Tibial nerve (tissue), 4 donors: ENCODE data around the gene EVPL. TPM values are rescaled to one million over a fixed set of nuclear protein-coding genes. Genes with fewer than 3 reads are reported as not detected.
A peak's percentile ranks its signal among the peaks of the same experiment; 100 is the strongest.

Source experiments
- DNase-seq, 2 donors: peaks; one replicate each; pipeline ENCODE4 v3.0.0-alpha.2; 2019; ENCODE audit warnings: low spot score in 2 of 2
- H3K27ac ChIP-seq, 4 donors: fragments of 200-600 bp; sonication (generic) in 3 of 4; one replicate each; pipeline ENCODE4 v1.5.1; 2017 to 2019; ENCODE audit warnings: mild to moderate bottlenecking in 1 of 4
- H3K27me3 ChIP-seq, 2 donors: fragments of 200-600 bp; sonication (generic) in 1 of 2; one replicate each; pipeline versions ENCODE4 v1.5.1 to v1.6.0; 2017 to 2019
- H3K36me3 ChIP-seq, 3 donors: fragments of 200-600 bp; sonication (generic); one replicate each; pipeline ENCODE4 v1.5.1; 2018 to 2019
- H3K4me1 ChIP-seq, 4 donors: fragments of 200-600 bp; sonication (generic) in 3 of 4; one replicate each; pipeline ENCODE4 v1.5.1; 2017 to 2019
- H3K4me3 ChIP-seq, 4 donors: fragments of 200-600 bp; sonication (generic) in 3 of 4; one replicate each; pipeline ENCODE4 v1.5.1; 2017 to 2019; ENCODE audit warnings: mild to moderate bottlenecking in 1 of 4, moderate library complexity in 1 of 4
- H3K9me3 ChIP-seq, 4 donors: fragments of 200-600 bp; sonication (generic) in 3 of 4; one replicate each; pipeline ENCODE4 v1.5.1; 2017 to 2019
- EP300 ChIP-seq, 2 donors: sonication (generic); formaldehyde crosslinking; IDR thresholded peaks; one replicate each; pipeline ENCODE4 v1.6.1; 2017; ENCODE audit warnings: antibody characterized with exemption in 2 of 2, mild to moderate bottlenecking in 1 of 2
- POLR2A ChIP-seq, 2 donors: fragments of 450-650 bp; IDR thresholded peaks; one replicate each; pipeline ENCODE4 v1.6.1; 2017; ENCODE audit warnings: antibody characterized with exemption in 2 of 2, mild to moderate bottlenecking in 2 of 2, moderate library complexity in 2 of 2
- WGBS, 2 donors: methylation state at CpG; one replicate each; pipeline ENCODE4 v1.1.5; 2018; 5-methylcytosine and 5-hydroxymethylcytosine counted together
- total RNA-seq, 4 donors: library from RNA; depleted of rRNA; stranded (reverse); fragments of >200 nt; gene quantifications; one replicate each; pipeline ENCODE4 v1.1.0, GENCODE V29; 2016
- TF ChIP-seq, protein P1 (sequence below), 5 experiments: fragments of 200-600 bp in 3 of 5; fragments of 450-650 bp in 2 of 5; sonication (generic) in 3 of 5; IDR thresholded peaks; one replicate each; pipeline ENCODE4 v1.5.1; 2016 to 2019; ENCODE audit warnings: antibody characterized with exemption in 5 of 5, mild to moderate bottlenecking in 3 of 5, moderate library complexity in 2 of 5

The EVPL gene
- total RNA-seq, 4 donors from 2014 or later: 0.98 to 3.0 (median 2.1) TPM; not detected in 1

- TF ChIP-seq POLR2A (IDR thresholded peaks at IDR 0.05): no peak
- H3K36me3 ChIP-seq: peaks cover 0 to under 1% (median 0%) of the 10 kb centered on the region in 3 donors
- no peak for DNase-seq
- no peaks in the 10 kb centered on the region for H3K9me3 ChIP-seq
- H3K4me3 ChIP-seq: no peak overlapping the region
- H3K4me1 ChIP-seq: peaks cover 0 to 8% (median 0%) of the 10 kb centered on the region in 4 donors
- WGBS, 2 donors: 79 to 81% methylated on average over 10 to 16 of the region's 16 CpGs
- H3K27me3 ChIP-seq: no peaks in the 10 kb centered on the region
- H3K27ac ChIP-seq: no peak overlapping the region
Measured at GRCh38 chr17:76007850-76008165, 19.3 kb downstream of the EVPL start.

DNA sequence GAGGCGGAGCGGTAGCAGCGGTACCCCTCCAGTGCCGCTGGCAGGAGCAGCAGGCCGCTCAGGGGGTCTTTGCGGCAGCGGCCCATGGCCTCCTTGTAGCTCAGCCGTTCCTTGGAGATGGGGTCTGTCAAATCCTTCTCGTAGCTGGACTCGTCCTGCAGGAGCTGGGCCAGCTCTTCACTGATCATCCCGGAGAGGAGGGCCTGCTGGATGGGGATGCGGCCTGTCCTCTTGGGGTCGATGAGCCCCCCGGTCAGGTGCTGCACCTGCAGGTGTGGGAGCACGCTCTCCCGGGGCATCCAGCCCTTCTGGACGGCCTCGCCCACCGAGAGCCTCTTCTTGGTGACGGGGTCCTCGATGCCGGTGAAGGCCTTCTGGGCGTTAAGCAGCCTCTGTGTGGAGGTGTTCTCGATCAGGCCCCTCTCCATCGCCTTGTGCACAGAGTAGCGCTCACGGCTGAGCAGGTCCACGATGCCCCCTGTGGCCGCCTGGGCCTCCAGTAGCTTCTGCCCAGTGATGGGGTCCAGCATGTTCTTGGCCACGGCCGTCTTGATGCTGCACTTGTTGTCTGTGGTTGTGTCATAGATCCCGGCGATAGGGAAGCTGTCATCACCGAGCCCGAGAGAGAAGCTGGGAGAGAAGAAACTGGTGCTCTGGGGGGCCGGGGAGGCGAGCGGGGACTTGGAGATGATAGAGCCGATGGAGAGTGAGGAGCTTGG is 19.8 kb downstream of the EVPL start:
- Histone ChIP-seq H3K27ac (no peak overlapping the region), H3K4me3 (no peak overlapping the region), H3K9me3 (no peaks in the 10 kb centered on the region), H3K27me3 (no peaks in the 10 kb centered on the region), H3K36me3 (peaks cover 0 to 6% (median 0%) of the 10 kb centered on the region in 3 donors), H3K4me1 (peaks cover 0 to 8% (median 0%) of the 10 kb centered on the region in 4 donors)
- TF ChIP-seq EP300 (IDR thresholded peaks at IDR 0.05): no peak
- no peak for TF ChIP-seq POLR2A (IDR thresholded peaks at IDR 0.05)
- TF ChIP-seq, protein P1, sequence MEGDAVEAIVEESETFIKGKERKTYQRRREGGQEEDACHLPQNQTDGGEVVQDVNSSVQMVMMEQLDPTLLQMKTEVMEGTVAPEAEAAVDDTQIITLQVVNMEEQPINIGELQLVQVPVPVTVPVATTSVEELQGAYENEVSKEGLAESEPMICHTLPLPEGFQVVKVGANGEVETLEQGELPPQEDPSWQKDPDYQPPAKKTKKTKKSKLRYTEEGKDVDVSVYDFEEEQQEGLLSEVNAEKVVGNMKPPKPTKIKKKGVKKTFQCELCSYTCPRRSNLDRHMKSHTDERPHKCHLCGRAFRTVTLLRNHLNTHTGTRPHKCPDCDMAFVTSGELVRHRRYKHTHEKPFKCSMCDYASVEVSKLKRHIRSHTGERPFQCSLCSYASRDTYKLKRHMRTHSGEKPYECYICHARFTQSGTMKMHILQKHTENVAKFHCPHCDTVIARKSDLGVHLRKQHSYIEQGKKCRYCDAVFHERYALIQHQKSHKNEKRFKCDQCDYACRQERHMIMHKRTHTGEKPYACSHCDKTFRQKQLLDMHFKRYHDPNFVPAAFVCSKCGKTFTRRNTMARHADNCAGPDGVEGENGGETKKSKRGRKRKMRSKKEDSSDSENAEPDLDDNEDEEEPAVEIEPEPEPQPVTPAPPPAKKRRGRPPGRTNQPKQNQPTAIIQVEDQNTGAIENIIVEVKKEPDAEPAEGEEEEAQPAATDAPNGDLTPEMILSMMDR (IDR thresholded peaks at IDR 0.05): no peak
- WGBS, 2 donors: 88 to 91% methylated on average over 31 to 35 of the region's 39 CpGs
- no peak for DNase-seq

DNA sequence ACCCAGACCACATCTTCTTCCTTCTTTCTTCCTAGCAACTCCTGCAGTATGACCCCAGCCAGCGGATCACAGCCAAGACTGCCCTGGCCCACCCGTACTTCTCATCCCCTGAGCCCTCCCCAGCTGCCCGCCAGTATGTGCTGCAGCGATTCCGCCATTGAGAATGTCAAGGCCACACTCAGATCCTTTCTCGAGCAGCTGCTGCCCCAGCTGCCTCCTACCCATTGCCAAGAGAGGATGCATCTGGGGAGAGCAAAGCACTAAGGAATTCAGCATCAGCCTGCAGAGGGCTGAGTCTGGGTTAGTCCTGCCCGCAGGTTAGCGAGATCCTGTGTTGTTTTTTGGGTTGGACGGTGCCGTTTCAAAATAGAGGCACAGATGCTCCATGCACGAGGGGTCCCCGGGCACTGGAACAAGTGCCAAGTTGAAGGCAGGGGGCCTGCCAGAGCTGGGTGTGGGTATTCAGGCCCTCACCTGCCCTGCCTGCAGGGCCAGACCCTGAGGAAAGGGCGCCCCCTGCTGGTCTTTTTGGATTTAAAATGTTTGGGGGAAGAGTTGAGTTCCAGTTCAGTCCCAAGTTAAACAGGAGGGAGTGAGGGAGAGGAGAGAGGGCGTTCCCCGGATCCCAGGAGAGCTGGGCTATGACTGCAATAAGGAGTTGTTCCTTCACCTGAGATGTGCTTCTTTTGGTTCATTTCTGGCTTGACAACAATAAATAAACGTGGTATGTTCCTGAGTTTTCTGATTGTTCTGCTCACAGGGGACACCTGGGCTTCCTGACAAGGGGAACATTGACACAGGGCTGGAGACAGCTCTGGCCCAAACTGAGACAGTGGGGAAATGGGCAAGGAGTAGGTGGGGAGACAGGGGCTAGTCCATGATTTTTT is 21.6 kb downstream of the EVPL start:
- H3K4me3 ChIP-seq: no peak overlapping the region
- no peak for TF ChIP-seq POLR2A (IDR thresholded peaks at IDR 0.05)
- TF ChIP-seq, protein P1 (IDR thresholded peaks at IDR 0.05): peak; percentile 56 to 87 (median 69)
- peaks cover 0 to 17% (median 0%) of the 10 kb centered on the region in 3 donors for H3K36me3 ChIP-seq
- 43 to 56% methylated on average over 14 to 16 of the region's 16 CpGs for WGBS, 2 donors
- H3K27me3 ChIP-seq: no peaks in the 10 kb centered on the region
- H3K4me1 ChIP-seq: peaks cover 0 to 8% (median 0%) of the 10 kb centered on the region in 4 donors
- H3K27ac ChIP-seq: peak overlapping the region in 1 of 4 donors; percentile 44
- peak; percentile 66 to 88 for DNase-seq
- no peaks in the 10 kb centered on the region for H3K9me3 ChIP-seq

DNA sequence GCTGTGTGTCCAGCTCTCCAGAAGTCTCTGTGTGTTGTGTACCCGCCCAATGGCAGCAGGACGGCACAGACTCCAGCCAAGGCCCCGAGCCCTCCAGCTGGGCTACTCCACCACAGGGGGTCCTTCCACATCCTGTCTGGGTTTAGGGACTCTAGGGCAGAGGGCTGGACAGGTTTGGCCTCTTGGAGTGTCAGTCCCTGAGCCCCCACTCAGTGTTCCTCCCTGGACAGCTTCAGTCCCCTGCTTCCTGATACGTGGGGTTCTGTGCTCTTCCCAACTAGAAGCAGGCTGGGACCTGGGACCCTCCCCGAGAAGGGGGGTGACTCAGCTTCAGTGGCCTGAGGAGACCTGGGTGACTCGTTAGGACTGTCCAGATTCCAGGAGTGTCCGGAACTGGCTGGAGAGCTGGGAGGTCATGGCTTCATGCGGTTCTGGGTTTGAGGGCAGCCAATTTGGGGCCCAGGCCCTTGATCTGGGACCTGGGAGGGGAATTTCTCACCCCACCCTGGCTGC is 22.3 kb downstream of the EVPL start:
- no peak overlapping the region for H3K4me3 ChIP-seq

GRCh38 chr17:76003915-76004314 is 23.2 kb downstream of the EVPL start:
- 77 to 81% methylated on average over 6 of the region's 6 CpGs for WGBS, 2 donors
- Histone ChIP-seq H3K4me3 (no peak overlapping the region), H3K9me3 (no peaks in the 10 kb centered on the region), H3K27me3 (no peaks in the 10 kb centered on the region), H3K27ac (peak overlapping the region in 1 of 4 donors; percentile 41), H3K4me1 (peaks cover 0 to 8% (median 0%) of the 10 kb centered on the region in 4 donors), H3K36me3 (peaks cover 0 to 17% (median 0%) of the 10 kb centered on the region in 3 donors)
- TF ChIP-seq, protein P1 (IDR thresholded peaks at IDR 0.05): no peak
- no peak for DNase-seq

More for the DNA sequence above, 22.3 kb downstream of the EVPL start:
- H3K36me3 ChIP-seq: peaks cover 0 to 17% (median 0%) of the 10 kb centered on the region in 3 donors
- H3K27ac ChIP-seq: no peak overlapping the region
- H3K9me3 ChIP-seq: no peaks in the 10 kb centered on the region
- 69 to 80% methylated on average over 4 to 8 of the region's 8 CpGs for WGBS, 2 donors
- TF ChIP-seq EP300 (IDR thresholded peaks at IDR 0.05): no peak
- TF ChIP-seq, protein P1 (IDR thresholded peaks at IDR 0.05): no peak
- no peak for TF ChIP-seq POLR2A (IDR thresholded peaks at IDR 0.05)
- no peak for DNase-seq
- H3K27me3 ChIP-seq: no peaks in the 10 kb centered on the region
- peaks cover 0 to 8% (median 0%) of the 10 kb centered on the region in 4 donors for H3K4me1 ChIP-seq
